Adrenal gland (tissue), 5 donors: ENCODE results near the gene MACROD2.

Experiments
- CTCF ChIP-seq, 6 experiments: fragments of 450-650 bp in 4 of 6; fragments of 200-600 bp in 2 of 6; sonication (generic) in 1 of 6; IDR thresholded peaks; 1 replicate in 5 of 6; 2 replicates in 1 of 6; pipeline versions ENCODE4 v1.5.1 to v1.8.0; 2016 to 2021; ENCODE audit warnings: antibody characterized with exemption in 6 of 6, mild to moderate bottlenecking in 2 of 6, moderate library complexity in 1 of 6
- POLR2A ChIP-seq, 2 donors: fragments of 450-650 bp; IDR thresholded peaks; one replicate each; pipeline ENCODE4 v1.6.1; 2017; ENCODE audit warnings: antibody characterized with exemption in 2 of 2, mild to moderate bottlenecking in 2 of 2, moderate library complexity in 1 of 2
- donor health status: DM: no; HTN: no; CAD: no.

GRCh38 chr20:15333170-15333569, 1337.9 kb downstream of the MACROD2 start:
- TF ChIP-seq CTCF (IDR thresholded peaks at IDR 0.05) (no peak), POLR2A (IDR thresholded peaks at IDR 0.05) (no peak)
